Ovary (tissue), 3 donors: ENCODE data around the gene GABRG3.

Source experiments
- EP300 ChIP-seq: sonication (generic); formaldehyde crosslinking; IDR thresholded peaks from one replicate; pipeline ENCODE4 v1.6.1; 2017; ENCODE audit warnings: antibody characterized with exemption
- POLR2A ChIP-seq: fragments of 450-650 bp; IDR thresholded peaks from one replicate; pipeline ENCODE4 v1.6.1; 2017; ENCODE audit warnings: antibody characterized with exemption, mild to moderate bottlenecking, moderate library complexity
- TF ChIP-seq, protein P1 (sequence below), 3 donors: fragments of 450-650 bp in 2 of 3; fragments of 200-600 bp in 1 of 3; IDR thresholded peaks; one replicate each; pipeline versions ENCODE4 v1.5.1 to v1.8.0; 2016 to 2022; ENCODE audit warnings: antibody characterized with exemption in 3 of 3, mild to moderate bottlenecking in 1 of 3
- donor health status: DM: no; HTN: no; CAD: no.

GRCh38 chr15:27133249-27133648 lies 162.3 kb downstream of the GABRG3 start:
- TF ChIP-seq, protein P1, sequence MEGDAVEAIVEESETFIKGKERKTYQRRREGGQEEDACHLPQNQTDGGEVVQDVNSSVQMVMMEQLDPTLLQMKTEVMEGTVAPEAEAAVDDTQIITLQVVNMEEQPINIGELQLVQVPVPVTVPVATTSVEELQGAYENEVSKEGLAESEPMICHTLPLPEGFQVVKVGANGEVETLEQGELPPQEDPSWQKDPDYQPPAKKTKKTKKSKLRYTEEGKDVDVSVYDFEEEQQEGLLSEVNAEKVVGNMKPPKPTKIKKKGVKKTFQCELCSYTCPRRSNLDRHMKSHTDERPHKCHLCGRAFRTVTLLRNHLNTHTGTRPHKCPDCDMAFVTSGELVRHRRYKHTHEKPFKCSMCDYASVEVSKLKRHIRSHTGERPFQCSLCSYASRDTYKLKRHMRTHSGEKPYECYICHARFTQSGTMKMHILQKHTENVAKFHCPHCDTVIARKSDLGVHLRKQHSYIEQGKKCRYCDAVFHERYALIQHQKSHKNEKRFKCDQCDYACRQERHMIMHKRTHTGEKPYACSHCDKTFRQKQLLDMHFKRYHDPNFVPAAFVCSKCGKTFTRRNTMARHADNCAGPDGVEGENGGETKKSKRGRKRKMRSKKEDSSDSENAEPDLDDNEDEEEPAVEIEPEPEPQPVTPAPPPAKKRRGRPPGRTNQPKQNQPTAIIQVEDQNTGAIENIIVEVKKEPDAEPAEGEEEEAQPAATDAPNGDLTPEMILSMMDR (IDR thresholded peaks at IDR 0.05), result no peak
- TF ChIP-seq POLR2A, result no peak
- TF ChIP-seq EP300, result no peak
